Caco-2 (cell line): ENCODE data around the gene PDZD2. TPM values are rescaled to one million over a fixed set of nuclear protein-coding genes. Genes with fewer than 3 reads are reported as not detected.

Source experiments
- BruUV-seq: library from RNA; stranded (reverse); fragments of 400-500 nt; replicated peaks from 2 replicates; lab custom pipeline; 2021; lab: Mats Ljungman, UMichigan
- CTCF ChIA-PET: fragments of 300-600 bp; sonication (Branson Sonifier 250); formaldehyde crosslinking; loops from one replicate; lab custom pipeline; 2022; ENCODE audit warnings: antibody characterized with exemption; lab: Charles Lee
- POLR2A ChIA-PET: fragments of 300-600 bp; sonication (Branson Sonifier 250); formaldehyde crosslinking; loops from one replicate; lab custom pipeline; 2022; ENCODE audit warnings: antibody characterized with exemption; lab: Charles Lee
- DNase-seq, 2 experiments: peaks; one replicate each; pipeline versions ENCODE4 v3.0.0 to v3.0.0-alpha.2; 2020 to 2022
- H3K27me3 ChIP-seq: replicated peaks from 2 replicates; pipeline ENCODE4 v1.6.0; 2011; ENCODE audit warnings: low read length; ENCODE audit not compliant: control insufficient read depth, insufficient read depth
- H3K36me3 ChIP-seq: 2 replicates; pipeline ENCODE4 v1.5.1; 2011; ENCODE audit warnings: low read length; ENCODE audit not compliant: control insufficient read depth, insufficient read depth
- H3K4me1 ChIP-seq: fragments of 250-450 bp; sonication (Bioruptor Pico); 2 replicates; pipeline ENCODE4 v1.5.1; 2020; ENCODE audit warnings: mild to moderate bottlenecking
- H3K4me3 ChIP-seq: 2 replicates; pipeline ENCODE4 v1.5.1; 2011; ENCODE audit warnings: low read depth, mild to moderate bottlenecking, control low read depth, low read length
- H3K9me3 ChIP-seq: fragments of 250-450 bp; sonication (Bioruptor Pico); 2 replicates; pipeline ENCODE4 v1.5.1; 2020; ENCODE audit warnings: mild to moderate bottlenecking, moderate library complexity
- H3K27ac Mint-ChIP-seq: one replicate; pipeline ENCODE4 v1.8.0; 2022; ENCODE audit warnings: mixed read lengths; ENCODE audit not compliant: unreplicated experiment
- H3K27me3 Mint-ChIP-seq: one replicate; pipeline ENCODE4 v1.8.0; 2022; ENCODE audit warnings: mixed read lengths; ENCODE audit not compliant: insufficient read depth, unreplicated experiment
- H3K36me3 Mint-ChIP-seq: one replicate; pipeline ENCODE4 v1.8.0; 2022; ENCODE audit warnings: mild to moderate bottlenecking, mixed read lengths; ENCODE audit not compliant: insufficient read depth, unreplicated experiment
- H3K4me1 Mint-ChIP-seq: one replicate; pipeline ENCODE4 v1.8.0; 2022; ENCODE audit warnings: low read depth, mixed read lengths; ENCODE audit not compliant: unreplicated experiment
- H3K4me3 Mint-ChIP-seq: one replicate; pipeline ENCODE4 v1.8.0; 2022; ENCODE audit warnings: mild to moderate bottlenecking, moderate library complexity, mixed read lengths; ENCODE audit not compliant: unreplicated experiment
- H3K9me3 Mint-ChIP-seq: one replicate; pipeline ENCODE4 v1.8.0; 2022; ENCODE audit warnings: mixed read lengths; ENCODE audit not compliant: unreplicated experiment
- CTCF ChIP-seq, 2 experiments: fragments of 200-600 bp in 1 of 2; IDR thresholded peaks; 1 replicate in 1 of 2; 2 replicates in 1 of 2; pipeline versions ENCODE4 v1.5.1 to v1.8.0; 2011 to 2022; ENCODE audit warnings: antibody characterized with exemption in 1 of 2, control low read depth in 1 of 2, inconsistent platforms in 1 of 2, low read depth in 1 of 2, low read length in 1 of 2, mild to moderate bottlenecking in 1 of 2, moderate library complexity in 1 of 2; ENCODE audit not compliant: insufficient read depth in 1 of 2, severe bottlenecking in 1 of 2, unreplicated experiment in 1 of 2
- intact Hi-C: fragments of 100-400 bp; cut with micrococcal nuclease; formaldehyde crosslinking; loops from one replicate; pipeline ENCODE4 v1.10.0; 2022; ENCODE audit not compliant: unreplicated experiment
- total RNA-seq: library from RNA; stranded (reverse); gene quantifications from 2 replicates; pipeline ENCODE4 v1.2.3, GENCODE V29; 2022

Gene PDZD2
- total RNA-seq, 1 experiment from 2014 or later = 0.16 TPM

- peaks cover 11% of the 10 kb centered on the region for H3K9me3 Mint-ChIP-seq
- H3K4me1 Mint-ChIP-seq = no peaks in the 10 kb centered on the region
- no peak for DNase-seq
- no peaks in the 10 kb centered on the region for H3K36me3 ChIP-seq
- intact Hi-C loops = no loop called here
- no peaks in the 10 kb centered on the region for H3K9me3 ChIP-seq
- no peaks in the 10 kb centered on the region for H3K36me3 Mint-ChIP-seq
- H3K27me3 Mint-ChIP-seq = peaks cover 36% of the 10 kb centered on the region
- no peak overlapping the region for H3K4me3 Mint-ChIP-seq
- CTCF ChIA-PET = no interaction called here
- no peak for TF ChIP-seq CTCF (IDR thresholded peaks at IDR 0.05; ENCODE audit: insufficient read depth in 1 of 2, low read depth in 1 of 2, low read length in 1 of 2, severe bottlenecking in 1 of 2, unreplicated experiment in 1 of 2)
- H3K4me1 ChIP-seq = no peaks in the 10 kb centered on the region
- H3K4me3 ChIP-seq = no peak overlapping the region
- H3K27me3 ChIP-seq = no peaks in the 10 kb centered on the region
- H3K27ac Mint-ChIP-seq = no peak overlapping the region
- BruUV-seq = no TSS peak
- POLR2A ChIA-PET = no interaction called here
Observed at GRCh38 chr5:31655491-31655890, 16.6 kb downstream of the PDZD2 start.

- H3K4me1 ChIP-seq = no peaks in the 10 kb centered on the region
- no peaks in the 10 kb centered on the region for H3K4me1 Mint-ChIP-seq
- no peak for TF ChIP-seq CTCF (IDR thresholded peaks at IDR 0.05; ENCODE audit: insufficient read depth in 1 of 2, low read depth in 1 of 2, low read length in 1 of 2, severe bottlenecking in 1 of 2, unreplicated experiment in 1 of 2)
- intact Hi-C loops = no loop called here
- no peak overlapping the region for H3K4me3 ChIP-seq
- POLR2A ChIA-PET = no interaction called here
- peaks cover 11% of the 10 kb centered on the region for H3K9me3 Mint-ChIP-seq
- BruUV-seq = no TSS peak
- H3K27me3 ChIP-seq = no peaks in the 10 kb centered on the region
- no peak overlapping the region for H3K4me3 Mint-ChIP-seq
- DNase-seq = no peak
- CTCF ChIA-PET = no interaction called here
- H3K27ac Mint-ChIP-seq = no peak overlapping the region
- no peaks in the 10 kb centered on the region for H3K36me3 Mint-ChIP-seq
- H3K36me3 ChIP-seq = no peaks in the 10 kb centered on the region
- H3K9me3 ChIP-seq = no peaks in the 10 kb centered on the region
- H3K27me3 Mint-ChIP-seq = peaks cover 36% of the 10 kb centered on the region
Observed at GRCh38 chr5:31656806-31657205, 17.9 kb downstream of the PDZD2 start.

GRCh38 chr5:31657315-31657979 is 18.5 kb downstream of the PDZD2 start:
- Histone ChIP-seq H3K4me1 (no peaks in the 10 kb centered on the region), H3K9me3 (no peaks in the 10 kb centered on the region), H3K36me3 (no peaks in the 10 kb centered on the region), H3K27me3 (no peaks in the 10 kb centered on the region), H3K4me3 (no peak overlapping the region)
- no TSS peak for BruUV-seq
- ChIA-PET CTCF (no interaction called here), POLR2A (no interaction called here)
- TF ChIP-seq CTCF (IDR thresholded peaks at IDR 0.05; ENCODE audit: insufficient read depth in 1 of 2, low read depth in 1 of 2, low read length in 1 of 2, severe bottlenecking in 1 of 2, unreplicated experiment in 1 of 2) = no peak
- H3K27me3 Mint-ChIP-seq = peaks cover 36% of the 10 kb centered on the region
- H3K36me3 Mint-ChIP-seq = no peaks in the 10 kb centered on the region
- H3K4me1 Mint-ChIP-seq = no peaks in the 10 kb centered on the region
- intact Hi-C loops = no loop called here
- no peak overlapping the region for H3K27ac Mint-ChIP-seq
- no peak for DNase-seq
- H3K4me3 Mint-ChIP-seq = no peak overlapping the region
- H3K9me3 Mint-ChIP-seq = peaks cover 11% of the 10 kb centered on the region
